ENCODE data around the gene AMMECR1.

- no peak for TF ChIP-seq ZNF274 (IDR thresholded peaks at IDR 0.05; ENCODE audit: low read depth, low read length)
- no peak for TF ChIP-seq SUZ12 (IDR thresholded peaks at IDR 0.05; ENCODE audit: extremely low read depth, insufficient read depth, insufficient read length)
- no peak for TF ChIP-seq YY1 (IDR thresholded peaks at IDR 0.05; ENCODE audit: insufficient read depth, insufficient read length)
These were observed 2.3 kb downstream of the AMMECR1 start for GRCh38 chrX:110315551-110315950.
